SK-N-SH (cell line): ENCODE data around the gene HPCAL1. TPM values are rescaled to one million over a fixed set of nuclear protein-coding genes. Genes with fewer than 3 reads are reported as not detected.

Experiments
- CTCF ChIA-PET: fragments of 300-600, 350-600 bp; formaldehyde crosslinking; extraction: SDS; loops from one replicate; lab custom pipeline; 2021; lab: Yijun Ruan, JAX
- POLR2A ChIA-PET: fragments of 350-600 bp; sonication (Branson Sonifier 250); formaldehyde crosslinking; extraction: SDS; loops from one replicate; lab custom pipeline; 2020; ENCODE audit warnings: antibody characterized with exemption, inconsistent platforms; lab: Yijun Ruan, JAX
- DNase-seq: peaks from one replicate; pipeline ENCODE4 v3.0.0; 2012
- H2AFZ ChIP-seq: fragments of 200-600 bp; sonication (generic); 2 replicates; pipeline ENCODE4 v1.8.1; 2016; ENCODE audit warnings: antibody characterized with exemption, mild to moderate bottlenecking, low read depth
- H3F3A ChIP-seq: fragments of 200-600 bp; sonication (generic); replicated peaks from 2 replicates; pipeline ENCODE3; 2016; ENCODE audit warnings: antibody characterized with exemption, mild to moderate bottlenecking; ENCODE audit not compliant: insufficient read depth
- H3K27ac ChIP-seq, 2 experiments: fragments of 200-500 bp in 1 of 2; fragments of 200-600 bp in 1 of 2; sonication (Bioruptor generic) in 1 of 2; sonication (generic), shearing (Covaris generic) in 1 of 2; 2 replicates each; pipeline versions ENCODE4 v1.5.1 to v1.6.1; 2014 to 2016; ENCODE audit warnings: low read depth in 2 of 2, inconsistent platforms in 1 of 2, low read length in 1 of 2, mild to moderate bottlenecking in 1 of 2, mixed read lengths in 1 of 2
- H3K27me3 ChIP-seq: fragments of 200-600 bp; sonication (generic), shearing (Covaris generic); 2 replicates; pipeline ENCODE4 v1.6.1; 2016; ENCODE audit warnings: mixed run types; ENCODE audit not compliant: insufficient read depth
- H3K36me3 ChIP-seq, 2 experiments: fragments of 200-500 bp in 1 of 2; fragments of 200-600 bp in 1 of 2; sonication (Bioruptor generic) in 1 of 2; sonication (generic) in 1 of 2; replicated peaks in 1 of 2; 2 replicates each; pipeline versions ENCODE3 to v1.5.1; 2014 to 2016; ENCODE audit warnings: low read length in 1 of 2, mild to moderate bottlenecking in 1 of 2; ENCODE audit not compliant: insufficient read depth in 2 of 2, control insufficient read depth in 1 of 2
- H3K4me1 ChIP-seq, 2 experiments: fragments of 200-500 bp in 1 of 2; fragments of 200-600 bp in 1 of 2; sonication (Bioruptor generic) in 1 of 2; sonication (generic), shearing (Covaris generic) in 1 of 2; 2 replicates each; pipeline versions ENCODE4 v1.5.1 to v1.6.1; 2014 to 2016; ENCODE audit warnings: low read depth in 1 of 2, low read length in 1 of 2, mixed run types in 1 of 2; ENCODE audit not compliant: insufficient read depth in 2 of 2, control insufficient read depth in 1 of 2
- H3K4me2 ChIP-seq: fragments of 200-600 bp; sonication (generic), shearing (Covaris generic); 2 replicates; pipeline ENCODE4 v1.6.1; 2017; ENCODE audit warnings: mixed run types
- H3K4me3 ChIP-seq, 2 experiments: fragments of 200-500 bp in 1 of 2; fragments of 200-600 bp in 1 of 2; sonication (Bioruptor generic) in 1 of 2; sonication (generic), shearing (Covaris generic) in 1 of 2; 2 replicates each; pipeline versions ENCODE4 v1.5.1 to v1.8.1; 2014 to 2016; ENCODE audit warnings: low read depth in 2 of 2, inconsistent platforms in 1 of 2, low read length in 1 of 2, mild to moderate bottlenecking in 1 of 2, mixed read lengths in 1 of 2, moderate library complexity in 1 of 2
- H3K79me2 ChIP-seq: fragments of 200-600 bp; sonication (generic); 2 replicates; pipeline ENCODE4 v1.8.1; 2017; ENCODE audit warnings: mild to moderate bottlenecking; ENCODE audit not compliant: insufficient read depth
- H3K9ac ChIP-seq: fragments of 200-600 bp; sonication (generic); 2 replicates; pipeline ENCODE4 v1.6.1; 2017; ENCODE audit warnings: mixed run types
- H3K9me2 ChIP-seq: fragments of 200-600 bp; sonication (generic); 2 replicates; pipeline ENCODE4 v1.6.1; 2017; ENCODE audit warnings: mixed run types
- H3K9me3 ChIP-seq: fragments of 200-600 bp; sonication (generic); 2 replicates; pipeline ENCODE4 v1.6.1; 2017; ENCODE audit warnings: mixed run types, mild to moderate bottlenecking, moderate library complexity
- H4K20me1 ChIP-seq: fragments of 200-600 bp; sonication (generic); 2 replicates; pipeline ENCODE4 v1.6.1; 2017; ENCODE audit warnings: mild to moderate bottlenecking, mixed run types; ENCODE audit not compliant: insufficient read depth
- CHD2 ChIP-seq: fragments of 150-350 bp; IDR thresholded peaks from 2 replicates; pipeline ENCODE4 v1.6.1; 2018; ENCODE audit warnings: low read length; ENCODE audit not compliant: partially characterized antibody
- EP300 ChIP-seq, 2 experiments: IDR thresholded peaks; 2 replicates each; pipeline versions ENCODE4 v1.4.0 to v1.6.1; 2012; ENCODE audit warnings: borderline replicate concordance in 1 of 2, low read depth in 1 of 2, low read length in 1 of 2
- EZH2phosphoT487 ChIP-seq: fragments of 200-600 bp; sonication (generic); IDR thresholded peaks from 2 replicates; pipeline ENCODE4 v1.6.1; 2017; ENCODE audit warnings: low read depth, mixed run types, mild to moderate bottlenecking, antibody characterized with exemption, moderate library complexity, borderline replicate concordance
- FOXJ3 ChIP-seq: sonication (generic); formaldehyde crosslinking; IDR thresholded peaks from 2 replicates; pipeline ENCODE4 v1.5.1; 2020; ENCODE audit warnings: mild to moderate bottlenecking, missing genetic modification reagents
- GABPA ChIP-seq: IDR thresholded peaks from 2 replicates; pipeline ENCODE4 v1.4.0; 2012; ENCODE audit warnings: low read depth, mild to moderate bottlenecking
- GATA2 ChIP-seq: sonication (generic); formaldehyde crosslinking; IDR thresholded peaks from 2 replicates; pipeline ENCODE4 v1.5.0; 2020; ENCODE audit warnings: mild to moderate bottlenecking, missing genetic modification reagents
- MAX ChIP-seq: IDR thresholded peaks from 2 replicates; pipeline ENCODE4 v1.4.0; 2012; ENCODE audit warnings: low read depth
- MEF2A ChIP-seq: IDR thresholded peaks from 2 replicates; pipeline ENCODE4 v1.4.0; 2012; ENCODE audit warnings: low read depth, borderline replicate concordance
- MXI1 ChIP-seq: IDR thresholded peaks from 2 replicates; pipeline ENCODE4 v1.6.1; 2012; ENCODE audit warnings: mild to moderate bottlenecking, low read depth, low read length, improper control_type of control experiment
- NRF1 ChIP-seq: IDR thresholded peaks from 2 replicates; pipeline ENCODE4 v1.6.1; 2012; ENCODE audit warnings: low read depth, mild to moderate bottlenecking, low read length
- PBX3 ChIP-seq: IDR thresholded peaks from 2 replicates; pipeline ENCODE4; 2012
- RAD21 ChIP-seq: IDR thresholded peaks from 2 replicates; pipeline ENCODE4 v1.6.1; 2012; ENCODE audit warnings: mild to moderate bottlenecking, low read length
- RXRA ChIP-seq: IDR thresholded peaks from 2 replicates; pipeline ENCODE4 v1.4.0; 2012; ENCODE audit warnings: low read depth, mild to moderate bottlenecking, borderline replicate concordance
- SIN3A ChIP-seq: IDR thresholded peaks from 2 replicates; pipeline ENCODE4 v1.6.1; 2012; ENCODE audit warnings: low read depth, mild to moderate bottlenecking, low read length, moderate library complexity, borderline replicate concordance
- SMC3 ChIP-seq: IDR thresholded peaks from 2 replicates; pipeline ENCODE4 v1.6.1; 2012; ENCODE audit warnings: low read depth, low read length, improper control_type of control experiment
- TAF1 ChIP-seq: IDR thresholded peaks from 2 replicates; pipeline ENCODE4 v1.6.1; 2012; ENCODE audit warnings: low read depth, mild to moderate bottlenecking, low read length, moderate library complexity, borderline replicate concordance
- TCF12 ChIP-seq: IDR thresholded peaks from 2 replicates; pipeline ENCODE4 v1.4.0; 2012
- TEAD4 ChIP-seq: IDR thresholded peaks from 2 replicates; pipeline ENCODE4 v1.4.0; 2012; ENCODE audit warnings: mild to moderate bottlenecking, borderline replicate concordance; ENCODE audit not compliant: insufficient read depth
- ZBTB33 ChIP-seq: IDR thresholded peaks from 2 replicates; pipeline ENCODE4 v1.4.0; 2012; ENCODE audit warnings: low read depth, borderline replicate concordance
- WGBS: methylation state at CpG from one replicate; pipeline ENCODE4 v1.1.6; 2017; ENCODE audit warnings: low lambda C conversion rate; 5-methylcytosine and 5-hydroxymethylcytosine counted together
- polyA plus RNA-seq, 3 experiments: library from polyadenylated mRNA; depleted of rRNA; stranded (reverse); fragments of >200 nt; gene quantifications; 2 replicates each; pipeline ENCODE4 v1.2.3, GENCODE V29; 2012

Gene HPCAL1
- polyA plus RNA-seq, 1 of the 3 experiments (the other 2 are of a cell fraction) = 77.0 TPM

GRCh38 chr2:10366601-10367270 is 64.0 kb downstream of the HPCAL1 start:
- POLR2A ChIA-PET = interaction anchor here (0.7 kb wide), 1 partner anchor 47 kb away, joined by 3 read pairs; no protein-coding TSS in a partner anchor
- no peak for TF ChIP-seq ZBTB33
- TF ChIP-seq RAD21 = peak; percentile 12; the same call in 1 of the 2 replicates
- TF ChIP-seq SIN3A = no peak
- TF ChIP-seq NRF1 = no peak
- no peak for TF ChIP-seq EZH2phosphoT487
- TF ChIP-seq EP300 (IDR thresholded peaks at IDR 0.05; ENCODE audit: borderline replicate concordance in 1 of 2, low read depth in 1 of 2, low read length in 1 of 2) = no peak
- TF ChIP-seq RXRA = no peak
- no peak for TF ChIP-seq PBX3
- TF ChIP-seq, all 33 proteins: peak for 1
- Histone ChIP-seq H3K36me3 (no peaks in the 10 kb centered on the region), H3K79me2 (no peaks in the 10 kb centered on the region), H3K4me3 (no peak overlapping the region), H4K20me1 (peaks cover 11% of the 10 kb centered on the region; the same call in 1 of the 2 replicates), H2AFZ (no peak overlapping the region), H3K27ac (peak overlapping the region in 1 of 2 experiments; percentile 44; a peak in 1 of 4 replicates), H3K4me1 (peaks cover 0 to 65% of the 10 kb centered on the region in 2 experiments; a peak in 1 of 4 replicates), H3F3A (no peaks in the 10 kb centered on the region), H3K9me2 (no peaks in the 10 kb centered on the region), H3K9ac (no peak overlapping the region), H3K9me3 (no peaks in the 10 kb centered on the region), H3K4me2 (no peak overlapping the region), H3K27me3 (no peaks in the 10 kb centered on the region)
- CTCF ChIA-PET = interaction anchor here (2.4 to 4.7 kb wide), 2 partner anchors 13 to 42 kb away, joined by 7 to 23 read pairs; no protein-coding TSS in a partner anchor
- 95% methylated on average over 13 of the region's 15 CpGs for WGBS
- peak; percentile 78 for DNase-seq

GRCh38 chr2:10367472-10368439 is 65.1 kb downstream of the HPCAL1 start:
- Histone ChIP-seq H3K27me3 (no peaks in the 10 kb centered on the region), H3K79me2 (no peaks in the 10 kb centered on the region), H3K36me3 (no peaks in the 10 kb centered on the region), H3K4me2 (no peak overlapping the region), H3K9me2 (no peaks in the 10 kb centered on the region), H4K20me1 (peaks cover 11% of the 10 kb centered on the region; the same call in 1 of the 2 replicates), H3F3A (no peaks in the 10 kb centered on the region), H3K4me1 (peaks cover 0 to 65% of the 10 kb centered on the region in 2 experiments; a peak in 1 of 4 replicates), H2AFZ (no peak overlapping the region), H3K4me3 (no peak overlapping the region), H3K9me3 (no peaks in the 10 kb centered on the region), H3K27ac (no peak overlapping the region), H3K9ac (no peak overlapping the region)
- POLR2A ChIA-PET = no interaction called here
- 94% methylated on average over 16 of the region's 16 CpGs for WGBS
- DNase-seq = no peak
- CTCF ChIA-PET = interaction anchor here (0.7 to 4.7 kb wide), 5 partner anchors 15 to 64 kb away, joined by 3 to 23 read pairs (median 4); no protein-coding TSS in a partner anchor
- no peak for TF ChIP-seq TEAD4
- no peak for TF ChIP-seq CHD2
- no peak for TF ChIP-seq EZH2phosphoT487
- no peak for TF ChIP-seq GATA2
- no peak for TF ChIP-seq TCF12
- no peak for TF ChIP-seq PBX3
- TF ChIP-seq GABPA = no peak
- no peak for TF ChIP-seq SMC3
- TF ChIP-seq EP300 (IDR thresholded peaks at IDR 0.05; ENCODE audit: borderline replicate concordance in 1 of 2, low read depth in 1 of 2, low read length in 1 of 2) = no peak
- TF ChIP-seq NRF1 = no peak
- TF ChIP-seq TAF1 = no peak
- no peak for TF ChIP-seq FOXJ3
- TF ChIP-seq MAX = no peak
- no peak for TF ChIP-seq MXI1
- TF ChIP-seq MEF2A = no peak
